Measurements from ENCODE around the gene MNDA.

DNA sequence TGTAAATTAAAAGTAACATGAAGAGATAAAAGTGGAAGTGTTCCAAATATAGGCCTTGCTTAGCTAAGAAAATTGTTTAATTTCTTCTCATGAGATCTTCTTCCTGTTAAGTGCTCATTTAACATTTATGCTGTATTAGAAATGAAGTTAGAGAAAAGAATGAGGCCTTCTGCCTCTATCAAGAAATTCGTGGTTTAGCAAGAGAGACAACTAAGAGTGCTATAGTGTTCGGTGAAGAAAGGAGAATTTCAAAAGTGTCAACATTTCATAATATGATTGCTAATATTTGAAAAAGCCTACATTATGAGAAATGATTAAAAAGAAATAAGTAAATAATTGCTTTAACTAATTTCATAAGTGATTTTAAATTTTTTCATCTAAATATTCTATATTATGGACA lies 18.8 kb upstream of the MNDA start:
- TF ChIP-seq, protein P1, sequence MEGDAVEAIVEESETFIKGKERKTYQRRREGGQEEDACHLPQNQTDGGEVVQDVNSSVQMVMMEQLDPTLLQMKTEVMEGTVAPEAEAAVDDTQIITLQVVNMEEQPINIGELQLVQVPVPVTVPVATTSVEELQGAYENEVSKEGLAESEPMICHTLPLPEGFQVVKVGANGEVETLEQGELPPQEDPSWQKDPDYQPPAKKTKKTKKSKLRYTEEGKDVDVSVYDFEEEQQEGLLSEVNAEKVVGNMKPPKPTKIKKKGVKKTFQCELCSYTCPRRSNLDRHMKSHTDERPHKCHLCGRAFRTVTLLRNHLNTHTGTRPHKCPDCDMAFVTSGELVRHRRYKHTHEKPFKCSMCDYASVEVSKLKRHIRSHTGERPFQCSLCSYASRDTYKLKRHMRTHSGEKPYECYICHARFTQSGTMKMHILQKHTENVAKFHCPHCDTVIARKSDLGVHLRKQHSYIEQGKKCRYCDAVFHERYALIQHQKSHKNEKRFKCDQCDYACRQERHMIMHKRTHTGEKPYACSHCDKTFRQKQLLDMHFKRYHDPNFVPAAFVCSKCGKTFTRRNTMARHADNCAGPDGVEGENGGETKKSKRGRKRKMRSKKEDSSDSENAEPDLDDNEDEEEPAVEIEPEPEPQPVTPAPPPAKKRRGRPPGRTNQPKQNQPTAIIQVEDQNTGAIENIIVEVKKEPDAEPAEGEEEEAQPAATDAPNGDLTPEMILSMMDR (conservative IDR thresholded peaks at IDR 0.05 in 1 of 2, IDR thresholded peaks at IDR 0.05 in 1 of 2; ENCODE audit: low read depth in 1 of 2, low read length in 2 of 2) = no peak
- no peak for TF ChIP-seq EZH2 (IDR thresholded peaks at IDR 0.05; ENCODE audit: low read length, missing control alignments)
